Stimulated activated CD8-positive, alpha-beta memory T cell treated with anti-CD3 and anti-CD28 coated beads, Interleukin-7, amount 100 ng/mL, for 48 hours (primary cell): Measurements from ENCODE around the gene PRRT4.

Source experiments
- DNase-seq, 2 donors: peaks; one replicate each; pipeline ENCODE4 v3.0.0-alpha.2; 2020; ENCODE audit warnings: low read depth in 1 of 2; ENCODE audit errors: extremely low read depth in 1 of 2

PRRT4 gene

GRCh38 chr7:128376077-128376476 lies 14.6 kb upstream of the PRRT4 start:
- DNase-seq = no peak

- DNase-seq = no peak
Measured at GRCh38 chr7:128374041-128374440, 12.6 kb upstream of the PRRT4 start.

GRCh38 chr7:128373606-128374005 lies 12.1 kb upstream of the PRRT4 start:
- DNase-seq = no peak

- no peak for DNase-seq
Measured at GRCh38 chr7:128370491-128370890, 9.0 kb upstream of the PRRT4 start.

- DNase-seq = no peak
Measured at GRCh38 chr7:128366986-128367385, 5.5 kb upstream of the PRRT4 start.

- DNase-seq = no peak
Measured at GRCh38 chr7:128366300-128366699, 4.8 kb upstream of the PRRT4 start.

- no peak for DNase-seq
Measured at GRCh38 chr7:128365432-128365831, 3.9 kb upstream of the PRRT4 start.

GRCh38 chr7:128364166-128364870 lies 2.8 kb upstream of the PRRT4 start:
- DNase-seq = no peak

GRCh38 chr7:128363261-128363721 lies 1.8 kb upstream of the PRRT4 start:
- no peak for DNase-seq

- DNase-seq = no peak
Measured at GRCh38 chr7:128362670-128363069, 1.2 kb upstream of the PRRT4 start.

GRCh38 chr7:128360359-128360678 lies 1.2 kb downstream of the PRRT4 start:
- no peak for DNase-seq

- no peak for DNase-seq
Measured at GRCh38 chr7:128359939-128360338, 1.6 kb downstream of the PRRT4 start.

GRCh38 chr7:128359336-128359735 lies 2.2 kb downstream of the PRRT4 start:
- DNase-seq = no peak

- DNase-seq = no peak
Measured at GRCh38 chr7:128358233-128358632, 3.3 kb downstream of the PRRT4 start.

GRCh38 chr7:128357217-128357613 lies 4.3 kb downstream of the PRRT4 start:
- DNase-seq = no peak

- no peak for DNase-seq
Measured at GRCh38 chr7:128356546-128357216, 4.8 kb downstream of the PRRT4 start.

GRCh38 chr7:128353610-128354009 lies 7.9 kb downstream of the PRRT4 start:
- no peak for DNase-seq

GRCh38 chr7:128353189-128353588 lies 8.3 kb downstream of the PRRT4 start:
- no peak for DNase-seq

GRCh38 chr7:128352636-128353035 lies 8.9 kb downstream of the PRRT4 start:
- no peak for DNase-seq

GRCh38 chr7:128352153-128352537 lies 9.3 kb downstream of the PRRT4 start:
- DNase-seq = no peak

- no peak for DNase-seq
Measured at GRCh38 chr7:128351296-128352152, 10.0 kb downstream of the PRRT4 start.
